Sciatic nerve (tissue), 2 donors: ENCODE measurements around the gene TMEM135. TPM values are rescaled to one million over a fixed set of nuclear protein-coding genes. Genes with fewer than 3 reads are reported as not detected.
"Not testable (repeated sequence)": the region's sequence is repeated elsewhere in the genome, so short reads cannot be mapped to it uniquely, and the experiment has no call there.

Experiments
- ATAC-seq: fragments of 200-7000 bp; cut with Tn5 transposase; one replicate; pipeline ENCODE4 v1.9.1; 2020; ENCODE audit warnings: mild to moderate bottlenecking, moderate library complexity
- DNase-seq: peaks from one replicate; pipeline ENCODE4 v3.0.0-alpha.2; 2020; ENCODE audit warnings: low spot score
- intact Hi-C: fragments of 100-400 bp; cut with DNase I; formaldehyde crosslinking; loops from one replicate; pipeline ENCODE4 v1.14.2; 2022
- total RNA-seq: library from RNA; stranded (reverse); fragmentation: NEBNext Ultra II Directional; extraction: Animal tissue kit (Norgen Biotek cat#: 25700); gene quantifications from one replicate; pipeline ENCODE4 v1.2.1, GENCODE V29; 2021
- donor health status: DM: no; HTN: no; CAD: no.
- donor health status: DM: no; HTN: no; CAD: no.

TMEM135 gene
- total RNA-seq, 1 donor from 2014 or later = 35.7 TPM

GRCh38 chr11:87015645-87016044, 22.1 kb upstream of the TMEM135 start:
- intact Hi-C loops = no loop called here
- DNase-seq (no peak), ATAC-seq (no peak)

DNA sequence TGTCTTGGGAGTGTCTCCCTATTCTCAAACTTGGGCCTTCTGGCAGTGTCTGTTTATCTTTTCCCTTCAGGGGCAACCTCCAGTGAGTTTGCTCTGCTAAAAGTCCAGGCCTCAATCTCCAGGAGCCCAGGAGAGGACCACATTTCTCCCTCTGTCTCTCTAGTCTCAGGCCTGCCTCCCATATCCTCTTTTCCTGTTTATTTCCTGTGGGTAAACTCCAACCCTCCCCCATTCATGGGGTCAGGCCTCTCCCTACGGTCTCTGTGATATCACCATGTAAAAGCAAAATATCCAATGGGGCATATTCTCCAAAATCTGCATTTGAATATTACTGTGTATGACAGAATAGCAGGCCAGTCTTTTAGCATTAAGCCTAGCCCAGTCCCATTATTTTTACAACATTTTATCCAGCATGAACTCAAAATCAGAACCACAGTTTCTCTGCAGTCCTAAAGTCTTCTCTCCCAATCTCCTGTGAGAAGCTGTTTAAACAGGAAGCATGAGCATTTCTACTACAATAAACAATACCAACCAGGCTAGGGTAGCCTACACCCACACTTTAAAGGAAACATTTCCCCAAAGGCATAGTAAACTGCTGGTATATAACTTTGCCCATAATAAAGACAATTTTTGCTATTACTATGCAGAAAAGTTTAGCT, 18.0 kb upstream of the TMEM135 start:
- no peak for ATAC-seq
- DNase-seq = no peak
- intact Hi-C loops = no loop called here

- DNase-seq (no peak), ATAC-seq (no peak)
- intact Hi-C loops = no loop called here
Measured at GRCh38 chr11:87020336-87020735, 17.4 kb upstream of the TMEM135 start.

DNA sequence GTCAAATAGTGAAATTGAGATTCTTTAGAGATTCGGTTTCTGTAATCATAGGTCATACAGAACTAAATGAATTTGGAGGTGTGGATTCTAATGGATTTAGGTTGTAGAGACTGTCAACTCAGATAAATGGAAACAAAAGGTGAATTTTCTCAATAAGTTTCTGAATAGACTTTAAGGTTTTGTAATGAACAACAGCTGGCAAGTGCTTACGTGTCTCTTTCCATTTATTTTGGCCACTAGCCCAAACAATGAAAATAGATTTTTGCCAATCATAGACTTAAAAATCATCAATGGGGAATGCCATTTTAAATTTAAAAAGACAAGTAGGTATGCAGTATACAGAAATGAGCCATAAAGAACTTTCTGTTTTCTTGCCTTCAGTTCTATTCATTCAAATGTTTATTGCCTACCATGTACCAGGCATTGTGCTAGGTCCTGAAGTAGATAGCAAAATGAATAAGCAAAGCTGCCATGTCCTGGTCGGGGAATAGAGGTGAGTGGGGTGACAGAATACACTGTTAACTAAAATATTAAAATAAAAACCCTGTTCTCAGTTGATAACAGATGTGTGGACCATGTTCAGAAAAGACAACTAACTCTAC, 16.9 kb upstream of the TMEM135 start:
- intact Hi-C loops = no loop called here
- ATAC-seq (no peak), DNase-seq (no peak)

DNA sequence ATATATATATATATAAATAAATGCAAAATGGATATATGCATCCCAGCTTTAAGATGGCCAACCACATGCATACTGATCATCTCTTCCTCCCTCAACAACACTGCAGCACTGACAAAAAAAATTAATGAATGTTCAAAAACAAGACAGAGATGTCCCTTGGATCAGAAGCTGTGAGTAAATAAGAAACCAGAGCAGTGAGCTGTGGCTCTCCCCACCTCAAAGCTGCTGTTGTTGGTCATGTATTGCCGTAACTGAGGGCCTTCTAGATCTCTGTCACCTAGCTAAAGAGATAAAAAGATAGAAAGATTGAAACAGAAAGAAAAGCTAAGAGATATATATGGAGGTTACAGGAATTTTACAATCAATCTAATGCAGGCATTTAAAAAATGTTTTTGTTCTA, 15.5 kb upstream of the TMEM135 start:
- intact Hi-C loops = no loop called here

DNA sequence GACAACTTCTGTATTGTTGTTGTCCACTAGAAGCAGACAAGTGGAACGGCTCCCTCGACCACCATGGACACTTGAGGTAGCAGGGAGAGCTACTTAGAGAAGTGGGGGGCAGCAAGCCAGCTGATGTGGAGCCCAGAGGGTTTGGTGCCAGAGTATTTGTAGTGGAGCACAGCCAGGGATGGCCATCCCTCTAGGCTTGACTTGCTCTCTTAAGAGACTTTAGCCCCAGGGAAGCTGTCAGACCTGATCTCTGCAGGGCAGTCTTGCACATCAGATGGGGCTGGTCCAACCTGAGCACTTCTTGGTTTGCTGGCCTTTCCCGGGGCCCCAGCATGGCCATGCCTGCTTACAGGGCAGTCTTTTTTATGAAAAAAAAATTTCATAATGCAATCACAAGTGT, 15.0 kb upstream of the TMEM135 start:
- no peak for ATAC-seq
- intact Hi-C loops = no loop called here
- DNase-seq = no peak

More for the DNA sequence above, 15.5 kb upstream of the TMEM135 start:
- ATAC-seq (no peak), DNase-seq (no peak)

DNA sequence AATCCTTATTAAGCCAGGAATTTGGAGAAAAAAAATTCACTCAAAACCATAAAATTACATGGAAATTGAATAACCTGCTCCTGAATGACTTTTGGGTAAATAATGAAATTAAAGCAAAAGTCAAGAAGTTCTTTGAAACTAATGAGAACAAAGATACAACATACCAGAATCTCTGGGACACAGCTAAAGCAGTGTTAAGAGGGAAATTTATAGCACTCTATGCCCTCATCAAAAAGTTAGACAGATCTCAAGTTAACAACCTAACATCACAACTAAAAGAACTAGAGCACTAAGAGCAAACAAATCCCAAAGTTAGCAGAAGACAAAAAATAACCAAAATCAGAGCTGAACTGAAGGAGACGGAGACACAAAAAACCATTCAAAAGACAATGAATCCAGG, 11.3 kb upstream of the TMEM135 start:
- intact Hi-C loops, ATAC-seq, DNase-seq: not testable (repeated sequence)

- ATAC-seq (no peak), DNase-seq (no peak)
- intact Hi-C loops = no loop called here
Measured at GRCh38 chr11:87030458-87031054, 7.2 kb upstream of the TMEM135 start.

DNA sequence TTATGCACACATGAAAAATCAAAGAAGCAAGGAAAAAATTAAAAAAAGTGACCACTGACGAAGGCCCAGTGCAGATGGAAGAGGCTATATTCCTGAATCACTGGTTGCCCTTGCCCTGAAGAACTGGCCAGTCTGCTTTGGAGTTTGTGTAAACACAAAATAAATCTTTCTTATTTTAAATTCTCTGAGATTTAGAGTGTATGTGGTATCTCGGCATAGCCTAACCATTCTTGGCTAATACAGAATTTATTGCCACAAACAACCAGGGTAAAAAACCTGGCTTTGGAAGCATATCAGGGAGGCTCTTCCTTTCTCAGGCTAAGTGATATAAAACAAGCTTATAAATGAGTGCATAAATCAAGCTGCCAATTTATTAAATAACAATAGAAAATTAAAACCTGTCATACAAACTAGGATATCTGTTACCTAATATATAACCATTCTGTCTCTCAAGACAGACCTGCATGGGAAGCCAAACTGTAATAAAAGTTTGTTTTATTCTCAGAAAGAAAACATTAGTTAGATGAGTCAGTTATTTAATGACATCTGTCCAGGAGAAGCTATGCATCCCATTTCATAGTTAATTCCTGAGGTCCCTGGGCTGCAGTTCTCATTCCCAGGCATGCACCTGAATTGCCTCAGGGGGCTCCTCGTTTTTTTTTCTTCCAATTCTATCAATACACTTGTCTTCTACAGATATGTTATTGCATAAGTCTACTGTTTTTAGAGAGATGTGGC, 6.1 kb upstream of the TMEM135 start:
- no peak for DNase-seq
- intact Hi-C loops = no loop called here
- ATAC-seq = no peak

DNA sequence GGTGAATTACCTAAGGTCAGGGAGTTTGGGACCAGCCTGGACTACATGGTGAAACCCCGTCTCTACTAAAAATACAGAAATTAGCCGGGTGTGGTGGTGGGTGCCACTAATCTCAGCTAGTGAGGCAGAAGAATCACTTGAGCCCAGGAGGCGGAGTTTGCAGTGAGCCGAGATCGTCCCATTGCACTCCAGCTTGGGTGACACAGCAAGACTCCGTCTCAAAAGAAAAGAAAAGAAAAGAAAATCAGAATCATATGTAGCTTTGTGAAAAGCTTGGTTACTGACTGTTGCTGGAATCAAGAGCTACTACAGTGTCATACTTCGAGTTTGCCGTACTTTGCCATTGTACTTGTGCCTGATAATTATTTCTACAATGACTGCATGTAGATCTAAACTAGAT, 4.2 kb upstream of the TMEM135 start:
- ATAC-seq (no peak), DNase-seq (no peak)
- intact Hi-C loops = no loop called here

GRCh38 chr11:87035976-87036583, 1.7 kb upstream of the TMEM135 start:
- DNase-seq (no peak), ATAC-seq (no peak)
- intact Hi-C loops = no loop called here

GRCh38 chr11:87036756-87037449, 831 bp upstream of the TMEM135 start:
- intact Hi-C loops = no loop called here
- no peak for DNase-seq
- no peak for ATAC-seq

- DNase-seq (no peak), ATAC-seq (peak; percentile 43)
- intact Hi-C loops = no loop called here
Measured at GRCh38 chr11:87038235-87038977, 672 bp downstream of the TMEM135 start.

GRCh38 chr11:87039371-87039770, 1.6 kb downstream of the TMEM135 start:
- ATAC-seq = peak; percentile 50
- DNase-seq = no peak
- intact Hi-C loops = no loop called here

GRCh38 chr11:87043894-87044293, 6.2 kb downstream of the TMEM135 start:
- ATAC-seq = no peak
- intact Hi-C loops = loop anchor here (10.0 kb wide), 1 partner anchor 1321 kb away; no protein-coding TSS in a partner anchor

DNA sequence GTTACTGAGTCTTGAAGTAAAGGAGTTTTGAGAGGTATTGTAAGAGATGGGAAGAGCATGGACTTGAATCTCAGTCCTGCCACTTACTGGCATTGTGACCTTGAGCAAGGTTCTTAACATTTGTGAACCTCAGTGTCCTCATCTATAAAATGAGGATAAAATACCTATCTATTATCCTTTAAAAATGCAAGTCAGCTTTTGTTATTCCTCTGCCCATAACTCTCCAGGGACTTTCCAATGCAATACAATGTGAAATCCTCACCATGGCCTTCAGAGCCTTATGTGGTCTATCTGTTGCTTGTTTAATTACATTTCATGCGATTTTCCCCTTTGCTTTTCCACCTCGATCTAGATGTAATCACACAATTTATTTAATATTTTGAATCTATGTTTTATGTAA, 9.1 kb downstream of the TMEM135 start:
- no peak for ATAC-seq
- DNase-seq = no peak
- intact Hi-C loops = loop anchor here (10.0 kb wide), 1 partner anchor 1318 kb away; no protein-coding TSS in a partner anchor

More at GRCh38 chr11:87043894-87044293, 6.2 kb downstream of the TMEM135 start:
- DNase-seq = no peak

- intact Hi-C loops = no loop called here
- ATAC-seq = no peak
- DNase-seq = no peak
Measured at GRCh38 chr11:87056091-87056490, 18.4 kb downstream of the TMEM135 start.

GRCh38 chr11:87057749-87058148, 20.0 kb downstream of the TMEM135 start:
- DNase-seq = no peak
- intact Hi-C loops = no loop called here
- ATAC-seq = peak; percentile 10
